HEK293T (cell line): ENCODE results near the gene ATP2B1.

Experiments
- CTCF ChIA-PET: fragments of 350-600 bp; formaldehyde crosslinking; extraction: SDS; loops from one replicate; lab custom pipeline; 2021; ENCODE audit warnings: antibody characterized with exemption, inconsistent platforms; lab: Yijun Ruan, JAX
- POLR2A ChIA-PET: fragments of 350-600 bp; formaldehyde crosslinking; extraction: SDS; loops from one replicate; lab custom pipeline; 2020; ENCODE audit warnings: antibody characterized with exemption, inconsistent platforms; lab: Yijun Ruan, JAX
- DNase-seq: peaks from one replicate; pipeline ENCODE4 v3.0.0; 2012; ENCODE audit warnings: mixed read lengths; ENCODE audit errors: extremely low spot score
- ARNT ChIP-seq: fragments of 450-650 bp; IDR thresholded peaks from 2 replicates; pipeline ENCODE4 v1.6.1; 2017; ENCODE audit warnings: mild to moderate bottlenecking
- BHLHE40 ChIP-seq: fragments of 450-650 bp; IDR thresholded peaks from 2 replicates; pipeline ENCODE4 v1.6.1; 2016; ENCODE audit warnings: mild to moderate bottlenecking, moderate library complexity, borderline replicate concordance
- CTBP1 ChIP-seq: fragments of 450-650 bp; IDR thresholded peaks from 2 replicates; pipeline ENCODE4 v1.6.1; 2016; ENCODE audit warnings: borderline replicate concordance
- ELF4 ChIP-seq: fragments of 450-650 bp; IDR thresholded peaks from 2 replicates; pipeline ENCODE4 v1.6.1; 2017; ENCODE audit warnings: antibody characterized with exemption
- FOXA1 ChIP-seq: fragments of 450-650 bp; IDR thresholded peaks from 2 replicates; pipeline ENCODE4 v1.6.1; 2016; ENCODE audit warnings: mild to moderate bottlenecking
- FOXK2 ChIP-seq: fragments of 450-650 bp; IDR thresholded peaks from 2 replicates; pipeline ENCODE4 v1.6.1; 2016; ENCODE audit warnings: mild to moderate bottlenecking
- FOXM1 ChIP-seq: fragments of 450-650 bp; IDR thresholded peaks from 2 replicates; pipeline ENCODE4 v1.6.1; 2017; ENCODE audit warnings: mild to moderate bottlenecking, borderline replicate concordance
- HDGF ChIP-seq: fragments of 450-650 bp; IDR thresholded peaks from 2 replicates; pipeline ENCODE4 v1.6.1; 2017; ENCODE audit warnings: antibody characterized with exemption, borderline replicate concordance
- L3MBTL2 ChIP-seq: fragments of 450-650 bp; conservative IDR thresholded peaks from 2 replicates; pipeline ENCODE4 v1.6.1; 2016; ENCODE audit warnings: mild to moderate bottlenecking
- LEF1 ChIP-seq: fragments of 450-650 bp; IDR thresholded peaks from 2 replicates; pipeline ENCODE4 v1.6.1; 2017; ENCODE audit warnings: mild to moderate bottlenecking, borderline replicate concordance
- NFRKB ChIP-seq: fragments of 450-650 bp; IDR thresholded peaks from 2 replicates; pipeline ENCODE4 v1.6.1; 2016; ENCODE audit warnings: mild to moderate bottlenecking, moderate library complexity
- PKNOX1 ChIP-seq: fragments of 450-650 bp; IDR thresholded peaks from 2 replicates; pipeline ENCODE4 v1.6.1; 2016
- SP1 ChIP-seq: fragments of 450-650 bp; IDR thresholded peaks from 2 replicates; pipeline ENCODE4 v1.6.1; 2017
- SUZ12 ChIP-seq: fragments of 450-650 bp; IDR thresholded peaks from 2 replicates; pipeline ENCODE4 v1.6.1; 2016; ENCODE audit warnings: mild to moderate bottlenecking
- TARDBP ChIP-seq: fragments of 450-650 bp; IDR thresholded peaks from 2 replicates; pipeline ENCODE4 v1.6.1; 2016
- ZNF384 ChIP-seq: fragments of 450-650 bp; IDR thresholded peaks from 2 replicates; pipeline ENCODE4 v1.6.1; 2016

Gene ATP2B1

GRCh38 chr12:89546151-89546550, 162.5 kb downstream of the ATP2B1 start:
- DNase-seq: no peak
- CTCF ChIA-PET: no interaction called here
- TF ChIP-seq SP1 (no peak), ZNF384 (no peak), FOXM1 (no peak), PKNOX1 (no peak), FOXA1 (no peak)
- POLR2A ChIA-PET: no interaction called here

GRCh38 chr12:89544681-89545184, 163.9 kb downstream of the ATP2B1 start:
- no peak for TF ChIP-seq SP1
- ChIA-PET CTCF (interaction anchor here (1.0 to 1.4 kb wide), 2 partner anchors 14 to 159 kb away, joined by 3 read pairs; no protein-coding TSS in a partner anchor), POLR2A (interaction anchor here (0.6 kb wide), 1 partner anchor 64 kb away, joined by 3 read pairs; no protein-coding TSS in a partner anchor)
- no peak for DNase-seq

- no peak for DNase-seq
- CTCF ChIA-PET: interaction anchor here (1.0 to 1.4 kb wide), 2 partner anchors 14 to 159 kb away, joined by 3 read pairs; no protein-coding TSS in a partner anchor
- TF ChIP-seq TARDBP (no peak), NFRKB (no peak), FOXK2 (no peak), ELF4 (no peak), L3MBTL2 (no peak), SP1 (no peak), SUZ12 (no peak), BHLHE40 (no peak), ZNF384 (no peak), FOXA1 (no peak)
- POLR2A ChIA-PET: interaction anchor here (1.1 kb wide), 1 partner anchor 165 kb away, joined by 4 read pairs; no protein-coding TSS in a partner anchor
These were observed 164.6 kb downstream of the ATP2B1 start for GRCh38 chr12:89544022-89544421.

GRCh38 chr12:89542912-89543592, 165.6 kb downstream of the ATP2B1 start:
- TF ChIP-seq ELF4: no peak
- TF ChIP-seq BHLHE40: no peak
- TF ChIP-seq SP1: no peak
- no peak for TF ChIP-seq LEF1
- no peak for TF ChIP-seq ZNF384
- no peak for TF ChIP-seq SUZ12
- TF ChIP-seq FOXK2: no peak
- TF ChIP-seq NFRKB: no peak
- TF ChIP-seq ARNT: no peak
- TF ChIP-seq L3MBTL2: no peak
- TF ChIP-seq CTBP1: no peak
- TF ChIP-seq HDGF: no peak
- TF ChIP-seq FOXA1: no peak
- TF ChIP-seq PKNOX1: no peak
- no peak for TF ChIP-seq TARDBP
- no peak for TF ChIP-seq FOXM1
- ChIA-PET CTCF (interaction anchor here (0.6 to 1.4 kb wide), 5 partner anchors 23 to 557 kb away, joined by 3 to 4 read pairs (median 3); no protein-coding TSS in a partner anchor), POLR2A (interaction anchor here (1.1 kb wide), 1 partner anchor 166 kb away, joined by 4 read pairs; no protein-coding TSS in a partner anchor)
- peak; percentile 77 for DNase-seq

- DNase-seq: no peak
- POLR2A ChIA-PET: no interaction called here
- TF ChIP-seq SP1: no peak
- TF ChIP-seq SUZ12: no peak
- no peak for TF ChIP-seq FOXM1
- TF ChIP-seq CTBP1: no peak
- no peak for TF ChIP-seq BHLHE40
- no peak for TF ChIP-seq FOXK2
- TF ChIP-seq ELF4: no peak
- TF ChIP-seq ARNT: no peak
- no peak for TF ChIP-seq TARDBP
- TF ChIP-seq LEF1: no peak
- no peak for TF ChIP-seq L3MBTL2
- no peak for TF ChIP-seq ZNF384
- TF ChIP-seq NFRKB: no peak
- TF ChIP-seq PKNOX1: no peak
- CTCF ChIA-PET: interaction anchor here (0.6 to 0.9 kb wide), 2 partner anchors 541 to 558 kb away, joined by 3 read pairs; no protein-coding TSS in a partner anchor
These were observed 166.4 kb downstream of the ATP2B1 start for GRCh38 chr12:89542236-89542635.

GRCh38 chr12:89540586-89540985, 168.1 kb downstream of the ATP2B1 start:
- ChIA-PET POLR2A (no interaction called here), CTCF (no interaction called here)

More at GRCh38 chr12:89540586-89540985, 168.1 kb downstream of the ATP2B1 start:
- no peak for TF ChIP-seq NFRKB
- TF ChIP-seq ARNT: no peak
- no peak for TF ChIP-seq LEF1
- TF ChIP-seq CTBP1: no peak
- TF ChIP-seq PKNOX1: no peak
- TF ChIP-seq SUZ12: no peak
- no peak for TF ChIP-seq ZNF384
- no peak for TF ChIP-seq FOXK2
- TF ChIP-seq L3MBTL2: no peak
- TF ChIP-seq HDGF: no peak
- TF ChIP-seq FOXA1: no peak
- no peak for TF ChIP-seq SP1
- no peak for TF ChIP-seq ELF4
- DNase-seq: no peak
